Measurements from ENCODE around the gene ENTPD8. TPM values are rescaled to one million over a fixed set of nuclear protein-coding genes. Genes with fewer than 3 reads are reported as not detected.
A peak's percentile ranks its signal among the peaks of the same experiment; 100 is the strongest.

Gene ENTPD8
- total and polyA plus RNA-seq, 8 donors: 0.98 to 4.7 (median 2.0) TPM

DNA sequence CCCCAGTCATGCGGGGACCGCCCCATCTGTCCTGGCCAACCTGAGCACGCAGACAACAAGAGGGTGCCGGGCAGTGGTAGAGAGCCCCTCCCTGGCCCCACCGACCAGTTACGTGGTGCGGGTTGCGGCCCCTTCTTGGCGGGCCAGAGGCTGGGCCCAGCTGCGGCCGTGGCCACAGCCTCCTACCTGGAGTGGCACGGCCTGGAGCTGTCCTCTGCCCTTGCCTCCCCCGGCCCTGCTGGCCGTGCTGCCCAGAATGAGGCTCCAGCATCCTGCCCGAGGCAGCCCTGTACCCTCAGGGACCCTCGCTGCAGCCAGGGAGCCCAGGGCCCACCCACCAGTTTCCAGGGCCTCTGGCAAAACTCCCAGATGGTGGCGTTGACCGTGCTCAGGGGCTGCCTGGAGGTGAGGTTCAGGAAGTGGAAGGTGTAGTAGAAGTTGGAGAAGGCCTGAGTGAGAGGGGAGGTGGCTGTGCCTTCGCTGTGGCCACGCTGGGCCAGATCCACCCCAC lies 5.7 kb downstream of the ENTPD8 start:
- TF ChIP-seq, protein P1, sequence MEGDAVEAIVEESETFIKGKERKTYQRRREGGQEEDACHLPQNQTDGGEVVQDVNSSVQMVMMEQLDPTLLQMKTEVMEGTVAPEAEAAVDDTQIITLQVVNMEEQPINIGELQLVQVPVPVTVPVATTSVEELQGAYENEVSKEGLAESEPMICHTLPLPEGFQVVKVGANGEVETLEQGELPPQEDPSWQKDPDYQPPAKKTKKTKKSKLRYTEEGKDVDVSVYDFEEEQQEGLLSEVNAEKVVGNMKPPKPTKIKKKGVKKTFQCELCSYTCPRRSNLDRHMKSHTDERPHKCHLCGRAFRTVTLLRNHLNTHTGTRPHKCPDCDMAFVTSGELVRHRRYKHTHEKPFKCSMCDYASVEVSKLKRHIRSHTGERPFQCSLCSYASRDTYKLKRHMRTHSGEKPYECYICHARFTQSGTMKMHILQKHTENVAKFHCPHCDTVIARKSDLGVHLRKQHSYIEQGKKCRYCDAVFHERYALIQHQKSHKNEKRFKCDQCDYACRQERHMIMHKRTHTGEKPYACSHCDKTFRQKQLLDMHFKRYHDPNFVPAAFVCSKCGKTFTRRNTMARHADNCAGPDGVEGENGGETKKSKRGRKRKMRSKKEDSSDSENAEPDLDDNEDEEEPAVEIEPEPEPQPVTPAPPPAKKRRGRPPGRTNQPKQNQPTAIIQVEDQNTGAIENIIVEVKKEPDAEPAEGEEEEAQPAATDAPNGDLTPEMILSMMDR (IDR thresholded peaks at IDR 0.05): no peak
- Histone ChIP-seq H3K36me3 (no peaks in the 10 kb centered on the region), H3K27me3 (no peaks in the 10 kb centered on the region), H3K4me3 (no peak overlapping the region), H3K9me3 (no peaks in the 10 kb centered on the region), H3K4me1 (peaks cover 11 to 13% (median 12%) of the 10 kb centered on the region in 3 donors), H3K27ac (peak overlapping the region in 3 of 4 donors; percentile 19 to 81 (median 66))
- DNase-seq: peak in 2 of 6 donors; percentile 59 to 63
- WGBS, 2 donors: 75 to 83% methylated on average over 20 of the region's 20 CpGs
- ATAC-seq: peak; percentile 5 to 18 (median 12)
- intact Hi-C loops (cut with DNase I): no loop called here
- FAIRE-seq: no peak

DNA sequence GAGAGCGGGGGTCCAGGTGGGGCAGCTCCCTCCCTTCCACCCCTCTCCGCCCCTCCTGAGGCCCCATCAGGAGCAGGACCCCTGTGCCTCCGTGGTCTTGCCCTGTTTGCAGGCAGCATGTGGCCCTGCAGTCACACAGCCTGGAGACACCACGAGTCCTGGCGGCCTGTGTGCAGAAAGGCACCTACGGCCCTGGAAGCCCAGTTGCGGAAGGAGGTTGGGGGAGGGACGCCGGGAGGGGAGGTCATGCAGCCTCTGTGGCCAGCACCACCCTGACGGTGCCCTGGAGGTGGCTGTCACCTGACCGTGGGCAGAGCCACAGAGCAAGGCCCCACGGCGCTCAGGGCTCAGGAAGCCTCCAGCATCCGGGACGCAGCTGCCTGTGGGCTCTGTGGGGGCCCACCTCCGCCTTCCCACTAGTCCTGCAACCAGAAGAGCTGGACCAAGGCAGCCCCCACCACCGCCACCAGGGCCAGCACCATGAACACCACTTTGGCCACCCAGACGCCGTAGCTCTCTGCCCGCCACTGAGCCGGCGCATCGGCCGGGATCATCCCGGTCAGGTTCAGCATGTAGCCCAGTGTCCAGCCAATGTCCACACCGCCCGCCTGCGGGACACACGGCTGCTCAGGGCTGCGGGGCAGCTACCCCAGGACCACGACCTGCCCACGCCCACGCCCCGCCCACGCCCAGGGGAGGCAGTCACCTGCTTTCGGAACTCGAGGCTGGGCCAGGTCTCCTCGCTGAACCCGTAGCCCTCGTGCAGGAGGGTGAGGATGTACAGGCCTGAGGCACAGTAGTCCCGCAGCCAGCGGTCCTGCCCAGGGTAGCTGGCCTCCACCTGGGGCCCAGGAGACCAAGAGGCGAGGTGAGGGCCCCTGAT lies 6.4 kb downstream of the ENTPD8 start:
- peaks cover 11 to 13% (median 12%) of the 10 kb centered on the region in 3 donors for H3K4me1 ChIP-seq
- H3K4me3 ChIP-seq: no peak overlapping the region
- no peak for FAIRE-seq
- no peaks in the 10 kb centered on the region for H3K36me3 ChIP-seq
- H3K9me3 ChIP-seq: no peaks in the 10 kb centered on the region
- 87 to 89% methylated on average over 42 to 43 of the region's 43 CpGs for WGBS, 2 donors
- TF ChIP-seq, protein P1 (IDR thresholded peaks at IDR 0.05): no peak
- no peak for ATAC-seq
- intact Hi-C loops (cut with DNase I): no loop called here
- no peak overlapping the region for H3K27ac ChIP-seq
- H3K27me3 ChIP-seq: no peaks in the 10 kb centered on the region
- peak in 3 of 6 donors; percentile 56 to 82 (median 62) for DNase-seq

DNA sequence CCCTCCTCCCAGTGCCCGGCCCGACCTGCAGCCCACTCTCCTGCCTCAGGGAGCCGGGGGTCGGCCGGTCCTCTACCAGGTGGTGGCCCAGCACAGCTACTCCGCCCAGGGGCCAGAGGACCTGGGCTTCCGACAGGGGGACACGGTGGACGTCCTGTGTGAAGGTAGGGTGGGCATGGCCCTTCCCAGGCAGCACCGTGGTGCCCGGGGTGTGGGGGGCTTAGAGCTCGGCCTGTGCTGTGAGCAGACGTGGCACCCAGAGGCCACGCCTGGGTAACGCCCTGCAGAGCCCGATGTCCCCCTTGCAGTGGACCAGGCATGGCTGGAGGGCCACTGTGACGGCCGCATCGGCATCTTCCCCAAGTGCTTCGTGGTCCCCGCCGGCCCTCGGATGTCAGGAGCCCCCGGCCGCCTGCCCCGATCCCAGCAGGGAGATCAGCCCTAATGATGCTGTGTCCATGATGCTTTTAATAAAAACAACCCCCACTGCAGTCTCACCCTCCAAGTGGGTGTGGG lies 7.2 kb downstream of the ENTPD8 start:
- TF ChIP-seq, protein P1 (IDR thresholded peaks at IDR 0.05): no peak
- peaks cover 11 to 13% (median 12%) of the 10 kb centered on the region in 3 donors for H3K4me1 ChIP-seq
- FAIRE-seq (no peak), ATAC-seq (no peak), DNase-seq (peak in 2 of 6 donors; percentile 45 to 57)
- WGBS, 2 donors: 87 to 93% methylated on average over 20 to 26 of the region's 26 CpGs
- H3K9me3 ChIP-seq: no peaks in the 10 kb centered on the region
- H3K27ac ChIP-seq: no peak overlapping the region
- intact Hi-C loops (cut with DNase I): no loop called here
- no peak overlapping the region for H3K4me3 ChIP-seq
- H3K36me3 ChIP-seq: no peaks in the 10 kb centered on the region
- H3K27me3 ChIP-seq: no peaks in the 10 kb centered on the region

DNA sequence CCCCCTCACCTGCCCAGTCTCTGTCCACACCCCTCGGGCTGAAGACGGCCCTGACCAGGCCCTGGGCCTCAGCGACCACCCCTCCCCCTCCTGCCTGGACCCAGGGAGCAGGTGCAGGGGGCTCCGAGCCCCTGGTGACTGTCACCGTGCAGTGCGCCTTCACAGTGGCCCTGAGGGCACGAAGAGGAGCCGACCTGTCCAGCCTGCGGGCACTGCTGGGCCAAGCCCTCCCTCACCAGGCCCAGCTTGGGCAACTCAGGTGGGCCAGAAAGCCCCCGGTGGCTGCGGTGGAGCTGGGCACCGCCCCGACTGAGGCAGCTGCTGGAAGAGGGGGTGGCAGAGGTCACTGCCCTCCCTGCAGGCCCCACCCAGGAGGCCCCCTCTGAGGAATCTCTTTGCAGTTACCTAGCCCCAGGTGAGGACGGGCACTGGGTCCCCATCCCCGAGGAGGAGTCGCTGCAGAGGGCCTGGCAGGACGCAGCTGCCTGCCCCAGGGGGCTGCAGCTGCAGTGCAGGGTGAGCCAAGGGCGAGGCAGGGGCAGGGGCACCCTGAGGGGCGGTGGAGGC lies 7.7 kb downstream of the ENTPD8 start:
- 84% methylated on average over 16 to 19 of the region's 19 CpGs for WGBS, 2 donors
- no peak for ATAC-seq
- Histone ChIP-seq H3K36me3 (no peaks in the 10 kb centered on the region), H3K27me3 (no peaks in the 10 kb centered on the region), H3K4me1 (peaks cover 11 to 13% (median 12%) of the 10 kb centered on the region in 3 donors), H3K4me3 (no peak overlapping the region), H3K9me3 (no peaks in the 10 kb centered on the region), H3K27ac (no peak overlapping the region)
- intact Hi-C loops (cut with DNase I): no loop called here
- TF ChIP-seq, protein P1 (IDR thresholded peaks at IDR 0.05): no peak
- FAIRE-seq: no peak
- peak in 2 of 6 donors; percentile 47 to 81 for DNase-seq
